SK-N-MC (cell line): ENCODE measurements around the gene SBK2.

ENCODE experiments used
- EZH2 ChIP-seq: fragments of 200-600 bp; sonication (generic); IDR thresholded peaks from one replicate; pipeline ENCODE4 v1.6.1; 2017; ENCODE audit warnings: antibody characterized with exemption
- FOXP2 ChIP-seq: optimal IDR thresholded peaks from 2 replicates; pipeline ENCODE3; 2011; ENCODE audit warnings: mild to moderate bottlenecking, moderate library complexity; ENCODE audit not compliant: insufficient read depth; ENCODE audit errors: extremely low read length, control extremely low read depth
- POLR2AphosphoS5 ChIP-seq: IDR thresholded peaks from 2 replicates; pipeline ENCODE4 v1.6.1; 2012; ENCODE audit warnings: mild to moderate bottlenecking, low read depth, low read length, borderline replicate concordance

- TF ChIP-seq EZH2, result no peak
- TF ChIP-seq POLR2AphosphoS5, result no peak
- TF ChIP-seq FOXP2, result no peak
These were observed 19.9 kb downstream of the SBK2 start for GRCh38 chr19:55516878-55517620.
